ENCODE results near the gene SNRPE.

- TF ChIP-seq EZH2 (IDR thresholded peaks at IDR 0.05; ENCODE audit: insufficient read depth, poor library complexity, severe bottlenecking) = no peak
- no peak for TF ChIP-seq EZH2phosphoT487 (IDR thresholded peaks at IDR 0.05; ENCODE audit: insufficient read depth, low read depth)
Measured at GRCh38 chr1:203823306-203823705, 38.1 kb upstream of the SNRPE start.
